GM18873 (cell line): ENCODE measurements around the gene EHD4.
A peak's percentile ranks its signal among the peaks of the same experiment; 100 is the strongest.

ENCODE experiments used
- ATAC-seq: cut with Tn5 transposase; IDR thresholded peaks from one replicate; pipeline ENCODE4 v1.9.1; 2021; ENCODE audit warnings: mild to moderate bottlenecking, moderate library complexity, moderate number of reproducible peaks; ENCODE audit not compliant: unreplicated experiment, low FRiP score

The EHD4 gene

DNA sequence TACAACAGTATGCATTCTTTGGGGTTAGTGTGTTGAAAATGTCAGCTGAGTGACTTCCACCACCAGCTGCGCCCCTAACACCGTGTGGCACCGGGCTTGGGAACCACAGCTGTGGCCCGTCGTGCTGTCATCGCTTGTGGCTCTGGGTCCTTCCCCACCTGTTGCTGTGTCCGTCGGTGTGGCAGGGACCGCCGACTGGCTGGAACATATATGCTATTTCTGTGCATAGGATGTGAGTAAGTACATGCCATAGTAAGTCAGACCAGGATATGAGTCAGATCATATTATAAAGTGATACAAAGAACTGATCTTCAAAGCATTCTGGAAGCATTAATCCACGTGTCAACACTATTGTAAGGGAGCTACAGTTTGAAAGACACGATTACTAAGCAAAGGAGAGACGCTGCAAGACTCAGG lies 31.9 kb downstream of the EHD4 start:
- ATAC-seq = no peak

- no peak for ATAC-seq
Observed at GRCh38 chr15:41939986-41940385, 32.4 kb downstream of the EHD4 start.

- no peak for ATAC-seq
Observed at GRCh38 chr15:41937568-41937923, 34.8 kb downstream of the EHD4 start.

DNA sequence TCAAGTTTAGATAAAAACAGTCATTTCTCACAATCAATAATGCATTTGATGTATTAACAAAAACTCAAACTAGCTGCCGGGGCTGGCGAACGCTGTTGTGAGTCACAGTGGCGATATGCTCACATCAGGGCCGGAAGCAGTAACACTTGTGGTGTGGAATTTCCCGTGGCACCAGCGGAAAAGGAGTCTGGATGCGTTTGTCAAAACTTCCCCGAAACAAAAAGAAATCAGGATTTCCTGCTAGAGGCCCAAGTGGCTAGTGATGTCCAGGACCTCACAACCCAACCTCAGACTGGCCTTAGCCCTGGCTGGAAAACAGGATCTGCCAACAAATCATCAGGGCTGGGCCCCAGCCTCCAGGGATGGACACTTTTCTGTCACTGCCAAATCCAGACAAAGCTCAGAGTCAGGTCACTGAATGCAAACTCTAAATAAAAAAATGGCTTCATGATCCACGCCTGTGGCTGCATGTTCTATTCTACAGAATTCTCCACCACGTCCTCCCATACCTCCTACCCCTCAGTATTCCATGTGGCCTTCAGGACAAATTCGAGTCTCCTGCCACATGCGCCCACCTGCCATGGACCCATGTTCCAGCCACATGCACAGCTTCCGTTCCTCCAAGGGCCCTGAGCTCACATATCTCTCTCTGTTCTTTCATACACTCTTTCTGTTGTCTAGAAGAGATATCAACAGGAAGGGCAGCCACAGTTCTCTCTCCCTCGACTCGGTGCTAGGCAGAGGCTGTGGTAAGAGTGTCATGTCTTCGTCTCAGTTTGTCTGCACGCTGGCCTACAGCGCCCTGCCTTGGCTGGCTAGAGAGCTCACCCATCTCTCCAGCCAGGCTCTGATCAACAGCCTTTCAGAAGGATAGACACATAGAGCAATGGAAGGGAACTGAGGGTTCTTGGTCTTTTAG lies 35.4 kb downstream of the EHD4 start:
- ATAC-seq = no peak

- ATAC-seq = no peak
Observed at GRCh38 chr15:41936155-41936554, 36.2 kb downstream of the EHD4 start.

DNA sequence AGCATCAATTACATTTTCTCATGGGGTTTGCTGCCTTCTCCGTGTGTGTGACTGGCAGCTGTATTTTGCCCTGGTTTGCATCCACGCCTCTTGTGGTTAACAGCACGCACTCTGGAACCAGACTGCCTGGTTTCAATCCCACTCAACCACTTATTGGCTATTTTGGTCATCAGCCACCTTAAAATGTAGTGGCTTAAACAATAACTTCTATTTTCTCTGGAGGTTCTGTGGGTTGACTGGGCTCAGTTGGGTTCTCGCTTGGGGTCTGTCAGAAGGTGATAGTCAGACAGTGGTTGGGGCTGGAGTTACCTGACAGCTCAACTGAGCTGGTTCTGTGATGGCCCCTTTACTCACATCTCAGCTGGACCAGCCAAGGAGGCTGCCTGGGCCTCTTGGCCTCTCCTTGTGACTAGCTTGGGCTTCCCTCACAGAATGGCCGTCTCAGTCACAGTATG lies 36.8 kb downstream of the EHD4 start:
- no peak for ATAC-seq

GRCh38 chr15:41934843-41935242 lies 37.5 kb downstream of the EHD4 start:
- ATAC-seq = no peak

- no peak for ATAC-seq
Observed at GRCh38 chr15:41933771-41934170, 38.6 kb downstream of the EHD4 start.

GRCh38 chr15:41933326-41933725 lies 39.0 kb downstream of the EHD4 start:
- no peak for ATAC-seq

DNA sequence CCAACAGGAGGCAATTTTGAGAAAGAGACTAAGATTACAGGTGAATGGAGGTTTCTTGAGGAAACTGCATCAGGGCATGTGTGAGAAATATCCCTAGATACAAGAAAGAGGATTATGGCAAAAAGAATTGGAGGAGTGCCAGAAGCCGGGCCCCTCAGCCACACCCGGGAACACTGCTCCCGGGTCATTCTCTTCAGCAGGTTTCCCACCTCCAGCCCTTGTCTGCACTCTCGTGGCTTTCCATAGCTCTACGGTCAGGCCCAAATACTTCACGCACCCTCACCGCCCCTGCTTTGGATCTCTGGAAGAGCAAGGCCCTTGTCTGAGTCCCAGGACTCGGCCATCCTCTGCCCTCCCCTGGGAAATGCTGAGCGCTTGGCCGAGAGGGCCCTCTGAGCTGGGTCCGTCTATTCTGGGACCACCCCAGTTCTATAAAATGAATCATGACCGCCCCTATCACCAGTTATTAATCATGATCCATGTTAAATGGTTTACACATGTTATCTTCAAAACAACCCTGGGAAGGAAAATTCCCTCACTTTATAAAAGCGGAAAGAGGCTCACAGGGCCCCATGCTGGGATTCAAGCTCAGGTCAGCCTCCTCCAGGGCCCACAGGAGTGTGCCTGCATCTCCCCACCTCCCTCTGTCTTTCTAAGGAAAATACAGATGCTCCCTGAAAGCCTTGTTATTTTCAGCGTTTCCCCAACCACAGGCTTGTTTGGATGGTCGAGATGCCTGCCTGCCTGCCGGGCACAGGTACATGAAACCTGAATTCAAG lies 39.7 kb downstream of the EHD4 start:
- ATAC-seq = no peak

GRCh38 chr15:41932101-41932500 lies 40.3 kb downstream of the EHD4 start:
- ATAC-seq = no peak

GRCh38 chr15:41930867-41931222 lies 41.5 kb downstream of the EHD4 start:
- no peak for ATAC-seq

- no peak for ATAC-seq
Observed at GRCh38 chr15:41930221-41930866, 42.0 kb downstream of the EHD4 start.

- ATAC-seq = peak; percentile 50
Observed at GRCh38 chr15:41928637-41929620, 43.4 kb downstream of the EHD4 start.

DNA sequence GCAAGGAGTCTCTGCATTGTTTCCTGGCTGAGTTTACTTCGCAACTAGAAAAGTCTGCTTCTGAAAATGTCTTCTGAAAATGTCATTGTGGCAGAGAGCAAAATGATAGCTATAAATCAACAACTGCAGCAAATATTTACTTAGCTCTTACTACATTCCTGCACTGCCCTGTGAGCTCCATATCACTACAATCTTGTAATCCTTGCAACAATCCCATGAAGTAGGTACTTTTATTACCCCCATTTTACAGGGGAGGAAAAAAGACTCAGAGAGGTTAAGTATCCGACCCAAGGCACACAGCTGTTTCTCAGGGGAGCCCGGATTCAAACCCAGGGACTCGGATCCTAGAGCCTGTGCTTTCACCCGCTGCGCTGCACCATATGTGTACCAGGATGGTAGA lies 44.3 kb downstream of the EHD4 start:
- no peak for ATAC-seq

DNA sequence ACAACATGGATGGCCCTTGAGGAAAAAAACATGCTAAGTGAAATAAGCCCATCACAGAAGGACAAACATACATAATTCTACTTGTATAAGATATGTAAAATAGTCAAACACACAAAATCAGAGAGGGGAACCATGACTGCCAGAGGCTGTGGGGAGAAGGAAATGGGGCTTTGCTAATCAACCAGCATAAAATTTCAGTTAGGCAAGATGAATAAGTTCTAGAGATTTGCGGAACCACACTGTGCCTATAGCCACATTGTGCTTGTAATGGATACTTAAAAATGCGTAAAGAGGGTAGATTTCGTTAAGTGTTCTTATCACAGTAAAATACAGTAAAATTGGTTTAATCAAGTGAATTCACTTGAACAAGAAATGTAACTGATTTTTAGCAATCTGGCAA lies 44.8 kb downstream of the EHD4 start:
- no peak for ATAC-seq

- ATAC-seq = no peak
Observed at GRCh38 chr15:41926185-41927056, 45.9 kb downstream of the EHD4 start.

DNA sequence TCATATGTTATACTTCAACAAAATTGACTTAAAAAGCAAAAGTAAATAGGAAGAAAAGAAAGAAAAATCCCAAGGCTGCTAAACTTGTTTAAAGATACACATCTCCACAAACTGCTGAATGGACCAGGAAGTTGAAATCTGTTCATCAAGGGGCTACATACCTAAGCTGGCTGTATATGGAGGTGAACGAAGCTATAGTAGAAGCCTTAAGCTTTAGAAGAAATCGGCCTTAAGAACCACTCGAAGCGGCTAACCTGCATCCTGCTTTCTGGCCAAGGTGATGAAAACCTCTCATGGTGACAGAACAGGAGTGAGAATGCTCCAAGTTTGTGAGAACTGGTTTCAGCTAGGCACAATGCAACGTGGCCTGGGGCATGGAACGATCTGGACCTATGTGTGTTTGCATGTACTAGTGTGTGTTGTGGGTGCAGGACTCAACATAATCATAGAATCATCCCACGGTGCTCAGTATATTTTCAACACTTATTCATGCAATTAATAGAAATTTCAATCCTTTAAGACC lies 47.2 kb downstream of the EHD4 start:
- no peak for ATAC-seq
